PC-3 (cell line): ENCODE data around the gene GDAP2. TPM values are rescaled to one million over a fixed set of nuclear protein-coding genes. Genes with fewer than 3 reads are reported as not detected.

Experiments
- ATAC-seq: fragments of 200-7000 bp; cut with Tn5 transposase; 2 replicates; pipeline ENCODE4 v1.9.1; 2020; ENCODE audit warnings: mild to moderate bottlenecking, moderate library complexity
- BruUV-seq: library from RNA; stranded (reverse); fragments of 400-500 nt; replicated peaks from 2 replicates; lab custom pipeline; 2021; lab: Mats Ljungman, UMichigan
- CTCF ChIA-PET: fragments of 300-600 bp; sonication (Branson Sonifier 250); formaldehyde crosslinking; loops from one replicate; lab custom pipeline; 2022; ENCODE audit warnings: antibody characterized with exemption; lab: Charles Lee
- POLR2A ChIA-PET: fragments of 300-600 bp; sonication (Branson Sonifier 250); formaldehyde crosslinking; loops from one replicate; lab custom pipeline; 2022; ENCODE audit warnings: antibody characterized with exemption; ENCODE audit not compliant: unreplicated experiment; lab: Charles Lee
- DNase-seq: peaks from one replicate; pipeline ENCODE4 v3.0.0-alpha.2; 2015
- H2AFZ ChIP-seq: fragments of 300-600 bp; sonication (generic); 2 replicates; pipeline ENCODE4 v1.6.0; 2016; ENCODE audit warnings: antibody characterized with exemption, low read length
- H3F3A ChIP-seq: fragments of 300-600 bp; sonication (generic); one replicate; pipeline ENCODE4 v1.6.0; 2017; ENCODE audit warnings: antibody characterized with exemption, low read length, control low read depth, mild to moderate bottlenecking; ENCODE audit not compliant: unreplicated experiment
- H3K27ac ChIP-seq: fragments of 300-600 bp; sonication (generic); 2 replicates; pipeline ENCODE4 v1.5.1; 2016; ENCODE audit warnings: mild to moderate bottlenecking, low read length
- H3K27me3 ChIP-seq: fragments of 300-600 bp; sonication (generic); 2 replicates; pipeline ENCODE4 v1.6.1; 2016; ENCODE audit warnings: low read length, mixed read lengths
- H3K36me3 ChIP-seq: fragments of 300-600 bp; sonication (generic); 2 replicates; pipeline ENCODE4 v1.6.1; 2016; ENCODE audit warnings: low read depth, mixed run types, low read length, mixed read lengths
- H3K4me1 ChIP-seq: fragments of 300-600 bp; sonication (generic); 2 replicates; pipeline ENCODE4 v1.5.1; 2016; ENCODE audit warnings: low read length; ENCODE audit not compliant: insufficient read depth
- H3K4me2 ChIP-seq: fragments of 300-600 bp; sonication (generic); 2 replicates; pipeline ENCODE4 v1.6.0; 2016; ENCODE audit warnings: low read length
- H3K4me3 ChIP-seq: fragments of 300-600 bp; sonication (generic); 2 replicates; pipeline ENCODE4 v1.5.1; 2016; ENCODE audit warnings: mild to moderate bottlenecking, low read length, mixed read lengths
- H3K79me2 ChIP-seq: fragments of 300-600 bp; sonication (generic); 2 replicates; pipeline ENCODE4 v1.6.1; 2017; ENCODE audit warnings: low read length, mixed read lengths
- H3K9ac ChIP-seq: fragments of 300-600 bp; sonication (generic); 2 replicates; pipeline ENCODE4 v1.6.0; 2016; ENCODE audit warnings: mild to moderate bottlenecking, low read length
- H3K9me2 ChIP-seq: fragments of 300-600 bp; sonication (generic); replicated peaks from 2 replicates; pipeline ENCODE4 v1.6.1; 2016; ENCODE audit warnings: mixed run types, low read length, mixed read lengths
- H3K9me3 ChIP-seq: fragments of 300-600 bp; sonication (generic); 2 replicates; pipeline ENCODE4 v1.6.1; 2016; ENCODE audit warnings: low read length, mixed read lengths
- H4K20me1 ChIP-seq: fragments of 300-600 bp; sonication (generic); 2 replicates; pipeline ENCODE4 v1.6.1; 2016; ENCODE audit warnings: low read length, mixed read lengths
- CTCF ChIP-seq: fragments of 300-600 bp; sonication (generic); conservative IDR thresholded peaks from 2 replicates; pipeline ENCODE4 v1.5.1; 2017; ENCODE audit warnings: antibody characterized with exemption, low read depth, mild to moderate bottlenecking, low read length
- EZH2 ChIP-seq: fragments of 300-600 bp; sonication (generic); IDR thresholded peaks from one replicate; pipeline ENCODE4 v1.6.1; 2017; ENCODE audit warnings: antibody characterized with exemption, mild to moderate bottlenecking, low read length; ENCODE audit not compliant: unreplicated experiment
- EZH2phosphoT487 ChIP-seq: fragments of 300-600 bp; sonication (generic); IDR thresholded peaks from 2 replicates; pipeline ENCODE4 v1.6.1; 2018; ENCODE audit warnings: mild to moderate bottlenecking, antibody characterized with exemption, low read length, borderline replicate concordance
- intact Hi-C: fragments of 100-400 bp; cut with micrococcal nuclease; formaldehyde crosslinking; loops from 2 replicates; pipeline ENCODE4 v1.9.0; 2023
- total RNA-seq: library from RNA; depleted of rRNA; stranded (reverse); fragments of >200 nt; gene quantifications from 2 replicates; pipeline ENCODE4 v1.2.3, GENCODE V29; 2014

The GDAP2 gene
- total RNA-seq, 1 experiment from 2014 or later, result 20.7 TPM

- H3K27me3 ChIP-seq, result no peaks in the 10 kb centered on the region
- no peak overlapping the region for H3K9ac ChIP-seq
- H3K4me1 ChIP-seq, result peaks cover 12% of the 10 kb centered on the region
- TF ChIP-seq CTCF (no peak), EZH2phosphoT487 (no peak), EZH2 (no peak)
- peaks cover 28% of the 10 kb centered on the region; the same call in 1 of the 2 replicates for H3K36me3 ChIP-seq
- H3K4me2 ChIP-seq, result no peak overlapping the region
- H3K9me2 ChIP-seq, result no peaks in the 10 kb centered on the region
- no peak for ATAC-seq
- ChIA-PET POLR2A (no interaction called here), CTCF (no interaction called here)
- H3K9me3 ChIP-seq, result no peaks in the 10 kb centered on the region
- no peak overlapping the region for H3K27ac ChIP-seq
- no peak for DNase-seq
- intact Hi-C loops, result loop anchor here (10.0 kb wide), 1 partner anchor 317 kb away; the partner anchor contains the start of gene TENT5C
- peaks cover 40% of the 10 kb centered on the region for H3K79me2 ChIP-seq
- no TSS peak for BruUV-seq
- H4K20me1 ChIP-seq, result peaks cover under 1% of the 10 kb centered on the region; the same call in 1 of the 2 replicates
- no peak overlapping the region for H2AFZ ChIP-seq
- H3K4me3 ChIP-seq, result no peak overlapping the region
- no peaks in the 10 kb centered on the region for H3F3A ChIP-seq
Observed at GRCh38 chr1:117921991-117922390, 7.4 kb downstream of the GDAP2 start.

- ATAC-seq, result no peak
- Histone ChIP-seq H3F3A (no peaks in the 10 kb centered on the region), H2AFZ (no peak overlapping the region), H4K20me1 (no peaks in the 10 kb centered on the region), H3K4me1 (0 out of 2 replicates have a peak, but pooled peaks cover under 1% of the 10 kb centered on the region), H3K4me2 (no peak overlapping the region), H3K9me2 (no peaks in the 10 kb centered on the region), H3K27me3 (no peaks in the 10 kb centered on the region), H3K27ac (no peak overlapping the region), H3K36me3 (peaks cover 38% of the 10 kb centered on the region), H3K9me3 (no peaks in the 10 kb centered on the region), H3K9ac (no peak overlapping the region), H3K79me2 (peaks cover 16% of the 10 kb centered on the region), H3K4me3 (no peak overlapping the region)
- TF ChIP-seq CTCF (no peak), EZH2 (no peak), EZH2phosphoT487 (no peak)
- no peak for DNase-seq
- no TSS peak for BruUV-seq
- POLR2A ChIA-PET, result no interaction called here
- CTCF ChIA-PET, result no interaction called here
- intact Hi-C loops, result no loop called here
Observed at GRCh38 chr1:117919376-117919775, 10.0 kb downstream of the GDAP2 start.

- Histone ChIP-seq H2AFZ (no peak overlapping the region), H3K4me3 (no peak overlapping the region), H3K36me3 (peaks cover 30% of the 10 kb centered on the region), H3K79me2 (no peaks in the 10 kb centered on the region), H3K9ac (no peak overlapping the region), H3K27ac (no peak overlapping the region), H3K4me2 (no peak overlapping the region), H3K4me1 (no peaks in the 10 kb centered on the region), H4K20me1 (no peaks in the 10 kb centered on the region), H3K9me3 (no peaks in the 10 kb centered on the region), H3K27me3 (no peaks in the 10 kb centered on the region), H3K9me2 (no peaks in the 10 kb centered on the region), H3F3A (no peaks in the 10 kb centered on the region)
- intact Hi-C loops, result no loop called here
- BruUV-seq, result no TSS peak
- CTCF ChIA-PET, result no interaction called here
- no peak for TF ChIP-seq CTCF
- TF ChIP-seq EZH2, result no peak
- no peak for TF ChIP-seq EZH2phosphoT487
- POLR2A ChIA-PET, result no interaction called here
- no peak for DNase-seq
- ATAC-seq, result no peak
Observed at GRCh38 chr1:117911051-117911450, 18.4 kb downstream of the GDAP2 start.
